Liver (tissue), 9 donors: ENCODE data around the gene MB21D2. TPM values are rescaled to one million over a fixed set of nuclear protein-coding genes. Genes with fewer than 3 reads are reported as not detected.

ENCODE experiments used
- DNase-seq: peaks from one replicate; pipeline ENCODE4 v3.0.0-alpha.2; 2017; ENCODE audit warnings: low spot score
- H3K27ac ChIP-seq, 2 donors: one replicate each; pipeline ENCODE4 v1.7.0; 2013; ENCODE audit warnings: inconsistent platforms in 2 of 2, low read length in 2 of 2, control low read depth in 1 of 2, low read depth in 1 of 2, mild to moderate bottlenecking in 1 of 2
- H3K27me3 ChIP-seq, 4 donors: one replicate each; pipeline versions ENCODE4 v1.6.1 to v1.7.0; 2013; ENCODE audit warnings: low read length in 3 of 4, inconsistent platforms in 1 of 4, mild to moderate bottlenecking in 1 of 4, moderate library complexity in 1 of 4; ENCODE audit not compliant: control insufficient read depth in 4 of 4, insufficient read depth in 4 of 4
- H3K36me3 ChIP-seq, 4 donors: one replicate each; pipeline versions ENCODE4 v1.6.1 to v1.7.0; 2013; ENCODE audit warnings: low read length in 3 of 4, mild to moderate bottlenecking in 3 of 4, low read depth in 1 of 4, moderate library complexity in 1 of 4; ENCODE audit not compliant: control insufficient read depth in 4 of 4, insufficient read depth in 3 of 4
- H3K4me1 ChIP-seq, 4 donors: one replicate each; pipeline versions ENCODE4 v1.6.1 to v1.7.0; 2013; ENCODE audit warnings: low read length in 3 of 4, mild to moderate bottlenecking in 3 of 4, moderate library complexity in 1 of 4; ENCODE audit not compliant: control insufficient read depth in 4 of 4, insufficient read depth in 4 of 4
- H3K4me3 ChIP-seq, 3 donors: one replicate each; pipeline versions ENCODE4 v1.6.1 to v1.7.0; 2013; ENCODE audit warnings: low read length in 3 of 3, control low read depth in 1 of 3, low read depth in 1 of 3, mild to moderate bottlenecking in 1 of 3
- H3K9ac ChIP-seq, 2 donors: one replicate each; pipeline ENCODE4 v1.7.0; 2013; ENCODE audit warnings: low read length in 2 of 2, mild to moderate bottlenecking in 2 of 2, moderate library complexity in 2 of 2, control low read depth in 1 of 2, low read depth in 1 of 2
- H3K9me3 ChIP-seq, 4 donors: one replicate each; pipeline versions ENCODE4 v1.6.1 to v1.7.0; 2013; ENCODE audit warnings: low read length in 3 of 4; ENCODE audit not compliant: control insufficient read depth in 4 of 4
- CTCF ChIP-seq: fragments of 150-350 bp; IDR thresholded peaks from 2 replicates; pipeline ENCODE4 v1.5.1; 2017; ENCODE audit warnings: improper control_type of control experiment, low read depth, low read length; ENCODE audit not compliant: missing input control
- EGR1 ChIP-seq, 2 donors: IDR thresholded peaks; 2 replicates each; pipeline ENCODE4 v1.6.1; 2016 to 2018; ENCODE audit warnings: antibody characterized with exemption in 2 of 2, low read depth in 2 of 2
- FOXA1 ChIP-seq: IDR thresholded peaks from 2 replicates; pipeline ENCODE4 v1.6.1; 2016; ENCODE audit warnings: antibody characterized with exemption
- FOXA2 ChIP-seq: IDR thresholded peaks from 2 replicates; pipeline ENCODE4 v1.6.1; 2016; ENCODE audit warnings: antibody characterized with exemption
- GABPA ChIP-seq, 2 donors: IDR thresholded peaks in 1 of 2; conservative IDR thresholded peaks in 1 of 2; 2 replicates each; pipeline ENCODE4 v1.6.1; 2016; ENCODE audit warnings: antibody characterized with exemption in 2 of 2, mild to moderate bottlenecking in 1 of 2, moderate library complexity in 1 of 2
- HNF4A ChIP-seq, 2 donors: conservative IDR thresholded peaks; 2 replicates each; pipeline ENCODE4 v1.6.1; 2016; ENCODE audit warnings: antibody characterized with exemption in 2 of 2, mild to moderate bottlenecking in 2 of 2
- HNF4G ChIP-seq: IDR thresholded peaks from 2 replicates; pipeline ENCODE4 v1.6.1; 2016; ENCODE audit warnings: antibody characterized with exemption
- JUND ChIP-seq, 2 donors: IDR thresholded peaks; 2 replicates each; pipeline ENCODE4 v1.6.1; 2016; ENCODE audit warnings: antibody characterized with exemption in 2 of 2
- MAX ChIP-seq: IDR thresholded peaks from 2 replicates; pipeline ENCODE4 v1.6.1; 2016; ENCODE audit warnings: antibody characterized with exemption
- NR2F2 ChIP-seq: IDR thresholded peaks from 2 replicates; pipeline ENCODE4 v1.6.1; 2016; ENCODE audit warnings: antibody characterized with exemption
- RAD21 ChIP-seq, 2 donors: IDR thresholded peaks; 2 replicates each; pipeline ENCODE4 v1.6.1; 2016; ENCODE audit warnings: antibody characterized with exemption in 2 of 2, mild to moderate bottlenecking in 2 of 2
- RXRA ChIP-seq, 2 donors: IDR thresholded peaks; 2 replicates each; pipeline ENCODE4 v1.6.1; 2017 to 2018; ENCODE audit warnings: antibody characterized with exemption in 2 of 2, mild to moderate bottlenecking in 1 of 2
- SP1 ChIP-seq: IDR thresholded peaks from 2 replicates; pipeline ENCODE4 v1.6.1; 2018; ENCODE audit warnings: antibody characterized with exemption, mild to moderate bottlenecking
- TAF1 ChIP-seq: conservative IDR thresholded peaks from 2 replicates; pipeline ENCODE4 v1.6.1; 2016; ENCODE audit warnings: antibody characterized with exemption, mild to moderate bottlenecking
- YY1 ChIP-seq: IDR thresholded peaks from 2 replicates; pipeline ENCODE4 v1.6.1; 2016; ENCODE audit warnings: antibody characterized with exemption, mild to moderate bottlenecking
- WGBS: extraction: QIAGEN DNeasy Blood & Tissue Kit; methylation state at CpG from one replicate; pipeline ENCODE4 v1.1.7; 2013; 5-methylcytosine and 5-hydroxymethylcytosine counted together
- polyA plus RNA-seq, 2 donors: library from polyadenylated mRNA; stranded (reverse) in 1 of 2; unstranded in 1 of 2; fragments of 200-250 nt in 1 of 2; fragments of >200 nt in 1 of 2; fragmentation: Nextera tagmentation in 1 of 2; extraction: Ambion mirVana in 1 of 2; gene quantifications; one replicate each; pipeline versions ENCODE4 v1.2.1 to v1.2.3, GENCODE V29; 2013 to 2015
- total RNA-seq, 2 donors: library from RNA; depleted of rRNA; stranded (reverse); fragments of >200 nt; gene quantifications; one replicate each; pipeline ENCODE4 v1.2.3, GENCODE V29; 2014
- TF ChIP-seq, protein P1 (sequence below): IDR thresholded peaks from 2 replicates; pipeline ENCODE4 v1.6.1; 2016; ENCODE audit warnings: antibody characterized with exemption
- TF ChIP-seq, protein P2 (sequence below): IDR thresholded peaks from 2 replicates; pipeline ENCODE4 v1.6.1; 2016; ENCODE audit warnings: antibody characterized with exemption, mild to moderate bottlenecking
- TF ChIP-seq, protein P3 (sequence below): IDR thresholded peaks from 2 replicates; pipeline ENCODE4 v1.6.1; 2016; ENCODE audit warnings: antibody characterized with exemption
- donor health status: healthy.
- donor health status: healthy.
- donor health status: healthy.
- donor health status: healthy.
- donor health status: healthy.

The MB21D2 gene
- total and polyA plus RNA-seq, 4 donors: 0.13 to 1.9 (median 0.46) TPM

GRCh38 chr3:192843723-192844485 lies 73.8 kb downstream of the MB21D2 start:
- no peak overlapping the region for H3K27ac ChIP-seq
- no peak for DNase-seq
- no peaks in the 10 kb centered on the region for H3K9me3 ChIP-seq
- H3K27me3 ChIP-seq: peaks cover 0 to 13% (median 5%) of the 10 kb centered on the region in 4 donors
- H3K4me3 ChIP-seq: no peak overlapping the region
- H3K4me1 ChIP-seq: no peaks in the 10 kb centered on the region
- no peak overlapping the region for H3K9ac ChIP-seq
- WGBS: 89% methylated on average over 10 of the region's 10 CpGs
- TF ChIP-seq, protein P1, sequence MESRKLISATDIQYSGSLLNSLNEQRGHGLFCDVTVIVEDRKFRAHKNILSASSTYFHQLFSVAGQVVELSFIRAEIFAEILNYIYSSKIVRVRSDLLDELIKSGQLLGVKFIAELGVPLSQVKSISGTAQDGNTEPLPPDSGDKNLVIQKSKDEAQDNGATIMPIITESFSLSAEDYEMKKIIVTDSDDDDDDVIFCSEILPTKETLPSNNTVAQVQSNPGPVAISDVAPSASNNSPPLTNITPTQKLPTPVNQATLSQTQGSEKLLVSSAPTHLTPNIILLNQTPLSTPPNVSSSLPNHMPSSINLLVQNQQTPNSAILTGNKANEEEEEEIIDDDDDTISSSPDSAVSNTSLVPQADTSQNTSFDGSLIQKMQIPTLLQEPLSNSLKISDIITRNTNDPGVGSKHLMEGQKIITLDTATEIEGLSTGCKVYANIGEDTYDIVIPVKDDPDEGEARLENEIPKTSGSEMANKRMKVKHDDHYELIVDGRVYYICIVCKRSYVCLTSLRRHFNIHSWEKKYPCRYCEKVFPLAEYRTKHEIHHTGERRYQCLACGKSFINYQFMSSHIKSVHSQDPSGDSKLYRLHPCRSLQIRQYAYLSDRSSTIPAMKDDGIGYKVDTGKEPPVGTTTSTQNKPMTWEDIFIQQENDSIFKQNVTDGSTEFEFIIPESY: no peak
- TF ChIP-seq FOXA2 (no peak), HNF4G (no peak), NR2F2 (no peak), HNF4A (conservative IDR thresholded peaks at IDR 0.05) (no peak), EGR1 (IDR thresholded peaks at IDR 0.05; ENCODE audit: low read depth in 2 of 2) (no peak), SP1 (no peak), YY1 (no peak), CTCF (no peak), MAX (no peak), RXRA (IDR thresholded peaks at IDR 0.05) (no peak), JUND (IDR thresholded peaks at IDR 0.05) (no peak), RAD21 (IDR thresholded peaks at IDR 0.05) (no peak), TAF1 (no peak), GABPA (IDR thresholded peaks at IDR 0.05 in 1 of 2, conservative IDR thresholded peaks at IDR 0.05 in 1 of 2) (no peak), FOXA1 (no peak)
- TF ChIP-seq, protein P2, sequence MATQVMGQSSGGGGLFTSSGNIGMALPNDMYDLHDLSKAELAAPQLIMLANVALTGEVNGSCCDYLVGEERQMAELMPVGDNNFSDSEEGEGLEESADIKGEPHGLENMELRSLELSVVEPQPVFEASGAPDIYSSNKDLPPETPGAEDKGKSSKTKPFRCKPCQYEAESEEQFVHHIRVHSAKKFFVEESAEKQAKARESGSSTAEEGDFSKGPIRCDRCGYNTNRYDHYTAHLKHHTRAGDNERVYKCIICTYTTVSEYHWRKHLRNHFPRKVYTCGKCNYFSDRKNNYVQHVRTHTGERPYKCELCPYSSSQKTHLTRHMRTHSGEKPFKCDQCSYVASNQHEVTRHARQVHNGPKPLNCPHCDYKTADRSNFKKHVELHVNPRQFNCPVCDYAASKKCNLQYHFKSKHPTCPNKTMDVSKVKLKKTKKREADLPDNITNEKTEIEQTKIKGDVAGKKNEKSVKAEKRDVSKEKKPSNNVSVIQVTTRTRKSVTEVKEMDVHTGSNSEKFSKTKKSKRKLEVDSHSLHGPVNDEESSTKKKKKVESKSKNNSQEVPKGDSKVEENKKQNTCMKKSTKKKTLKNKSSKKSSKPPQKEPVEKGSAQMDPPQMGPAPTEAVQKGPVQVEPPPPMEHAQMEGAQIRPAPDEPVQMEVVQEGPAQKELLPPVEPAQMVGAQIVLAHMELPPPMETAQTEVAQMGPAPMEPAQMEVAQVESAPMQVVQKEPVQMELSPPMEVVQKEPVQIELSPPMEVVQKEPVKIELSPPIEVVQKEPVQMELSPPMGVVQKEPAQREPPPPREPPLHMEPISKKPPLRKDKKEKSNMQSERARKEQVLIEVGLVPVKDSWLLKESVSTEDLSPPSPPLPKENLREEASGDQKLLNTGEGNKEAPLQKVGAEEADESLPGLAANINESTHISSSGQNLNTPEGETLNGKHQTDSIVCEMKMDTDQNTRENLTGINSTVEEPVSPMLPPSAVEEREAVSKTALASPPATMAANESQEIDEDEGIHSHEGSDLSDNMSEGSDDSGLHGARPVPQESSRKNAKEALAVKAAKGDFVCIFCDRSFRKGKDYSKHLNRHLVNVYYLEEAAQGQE: no peak
- TF ChIP-seq, protein P3, sequence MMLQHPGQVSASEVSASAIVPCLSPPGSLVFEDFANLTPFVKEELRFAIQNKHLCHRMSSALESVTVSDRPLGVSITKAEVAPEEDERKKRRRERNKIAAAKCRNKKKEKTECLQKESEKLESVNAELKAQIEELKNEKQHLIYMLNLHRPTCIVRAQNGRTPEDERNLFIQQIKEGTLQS: no peak
- no peaks in the 10 kb centered on the region for H3K36me3 ChIP-seq
